GM21619 (cell line): ENCODE results near the gene FGB.
"Not testable (repeated sequence)": the region's sequence is repeated elsewhere in the genome, so short reads cannot be mapped to it uniquely, and the experiment has no call there.

Experiments used
- ATAC-seq: cut with Tn5 transposase; IDR thresholded peaks from one replicate; pipeline ENCODE4 v1.9.1; 2021; ENCODE audit not compliant: unreplicated experiment

FGB gene

GRCh38 chr4:154594343-154594742, 31.5 kb downstream of the FGB start:
- ATAC-seq, result not testable (repeated sequence)

- ATAC-seq, result no peak
Observed at GRCh38 chr4:154595807-154596206, 33.0 kb downstream of the FGB start.

GRCh38 chr4:154597281-154597680, 34.5 kb downstream of the FGB start:
- ATAC-seq, result not testable (repeated sequence)

GRCh38 chr4:154597798-154598774, 35.3 kb downstream of the FGB start:
- ATAC-seq, result no peak

GRCh38 chr4:154602404-154603020, 39.7 kb downstream of the FGB start:
- no peak for ATAC-seq

GRCh38 chr4:154603033-154603943, 40.5 kb downstream of the FGB start:
- ATAC-seq, result no peak

GRCh38 chr4:154604696-154605200, 41.9 kb downstream of the FGB start:
- no peak for ATAC-seq

GRCh38 chr4:154606728-154607723, 44.2 kb downstream of the FGB start:
- no peak for ATAC-seq

- ATAC-seq, result no peak
Observed at GRCh38 chr4:154608361-154609252, 45.8 kb downstream of the FGB start.

GRCh38 chr4:154609532-154609931, 46.7 kb downstream of the FGB start:
- no peak for ATAC-seq

- ATAC-seq, result no peak
Observed at GRCh38 chr4:154610582-154610981, 47.8 kb downstream of the FGB start.

- ATAC-seq, result no peak
Observed at GRCh38 chr4:154611833-154612232, 49.0 kb downstream of the FGB start.

- no peak for ATAC-seq
Observed at GRCh38 chr4:154612472-154613414, 49.9 kb downstream of the FGB start, which contains the start of gene FGG. FGG (minus strand) TSS chr4:154612656; CDS start chr4:154612609, 47 bp downstream.

GRCh38 chr4:154614306-154614705, 51.5 kb downstream of the FGB start:
- ATAC-seq, result no peak

GRCh38 chr4:154615211-154615610, 52.4 kb downstream of the FGB start:
- ATAC-seq, result no peak

GRCh38 chr4:154616287-154616686, 53.5 kb downstream of the FGB start:
- no peak for ATAC-seq

- peak; percentile 97 for ATAC-seq
Observed at GRCh38 chr4:154616731-154617130, 53.9 kb downstream of the FGB start.
